Stimulated activated CD4-positive, alpha-beta T cell treated with anti-CD3 and anti-CD28 coated beads, Interleukin-1b, Interleukin-23, amount 100 ng/mL, for 24 hours (primary cell): ENCODE data around the gene CRLF1.
"Not testable (repeated sequence)": the region's sequence is repeated elsewhere in the genome, so short reads cannot be mapped to it uniquely, and the experiment has no call there.

Experiments
- DNase-seq, 4 experiments: peaks; one replicate each; pipeline ENCODE4 v3.0.0-alpha.2; 2020; ENCODE audit warnings: low read depth in 4 of 4, low spot score in 1 of 4

CRLF1 gene

DNA sequence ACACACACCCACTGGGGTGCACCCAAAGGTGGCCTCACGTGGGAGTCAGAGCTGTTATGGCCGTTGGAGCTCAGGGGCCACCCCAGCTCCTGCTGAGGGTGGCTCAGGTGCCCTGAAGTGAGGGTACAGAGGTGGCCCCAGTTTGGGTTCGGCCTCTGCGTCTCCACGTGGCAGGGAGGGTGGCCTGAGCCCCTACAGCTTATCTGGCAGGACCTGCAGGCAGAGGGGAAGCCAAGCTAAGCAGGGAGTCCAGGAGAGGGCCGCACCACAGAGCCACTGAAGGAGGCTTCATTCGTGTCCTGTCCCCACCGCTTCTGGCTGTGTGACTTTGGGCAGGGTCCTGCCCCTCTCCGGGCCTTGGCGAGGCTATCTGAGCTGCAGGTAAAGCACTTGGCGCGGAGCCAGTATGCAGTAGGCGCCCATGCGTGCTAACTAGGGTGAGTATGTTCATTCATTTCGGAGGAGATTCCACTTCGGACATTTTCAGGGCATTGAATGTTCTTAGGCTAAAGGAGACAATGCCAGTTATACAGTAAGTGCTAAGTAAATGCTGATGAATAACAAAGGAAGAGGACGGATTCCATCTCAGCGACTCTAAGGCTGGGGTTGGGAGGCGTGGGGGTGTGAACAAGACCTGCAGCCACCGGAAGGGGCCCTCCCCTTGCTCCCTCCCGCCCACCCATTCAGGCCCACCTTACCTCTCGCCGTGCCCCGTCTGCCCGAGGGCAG lies 13.1 kb downstream of the CRLF1 start:
- DNase-seq, result no peak

DNA sequence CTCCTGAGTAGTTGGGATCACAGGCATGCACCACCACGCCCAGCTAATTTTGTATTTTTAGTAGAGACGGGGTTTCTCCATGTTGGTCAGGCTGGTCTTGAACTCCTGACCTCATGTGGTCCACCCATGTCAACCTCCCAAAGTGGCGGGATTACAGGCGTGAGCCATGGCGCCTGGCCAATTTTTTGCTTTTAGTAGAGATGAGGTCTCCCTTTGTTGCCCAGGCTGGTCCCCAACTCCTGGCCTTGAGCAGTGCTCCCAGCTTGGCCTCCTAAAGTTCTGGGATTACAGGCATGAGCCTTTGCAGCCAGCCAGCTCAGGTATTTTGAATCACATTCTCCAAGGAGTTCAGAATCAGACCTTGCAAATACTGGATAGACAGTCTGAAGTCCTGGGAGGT lies 13.9 kb downstream of the CRLF1 start:
- DNase-seq, result not testable (repeated sequence)

DNA sequence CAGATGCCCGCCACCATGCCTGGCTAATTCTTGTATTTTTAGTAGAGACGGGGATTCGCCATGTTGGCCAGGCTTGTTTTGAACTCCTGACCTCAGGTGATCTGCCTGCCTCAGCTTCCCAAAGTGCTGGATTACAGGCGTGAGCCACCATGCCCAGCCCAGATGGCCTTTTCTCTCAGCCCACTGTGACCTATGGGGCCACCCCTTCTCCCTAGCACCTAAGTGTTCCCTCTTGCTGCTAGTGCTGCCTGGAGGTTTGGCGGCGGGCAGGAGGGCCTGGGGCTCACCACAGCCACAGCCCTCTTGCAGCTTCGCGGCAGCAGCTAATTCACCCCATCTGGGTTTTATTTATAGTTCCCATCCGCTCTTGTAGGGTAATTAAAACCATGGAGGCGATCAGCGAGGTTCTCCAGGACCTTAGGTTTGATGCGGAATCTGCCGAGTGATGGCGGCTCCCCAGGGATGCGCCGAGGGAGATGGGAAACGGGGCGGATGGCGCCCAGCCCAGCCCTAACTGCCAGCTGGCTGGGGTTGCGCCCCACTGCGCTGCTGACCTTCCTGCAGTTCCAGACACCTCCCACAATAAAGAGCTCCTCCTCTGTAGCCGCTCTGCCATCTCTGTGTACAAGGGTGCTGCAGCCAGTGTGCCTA lies 14.7 kb downstream of the CRLF1 start:
- no peak for DNase-seq

DNA sequence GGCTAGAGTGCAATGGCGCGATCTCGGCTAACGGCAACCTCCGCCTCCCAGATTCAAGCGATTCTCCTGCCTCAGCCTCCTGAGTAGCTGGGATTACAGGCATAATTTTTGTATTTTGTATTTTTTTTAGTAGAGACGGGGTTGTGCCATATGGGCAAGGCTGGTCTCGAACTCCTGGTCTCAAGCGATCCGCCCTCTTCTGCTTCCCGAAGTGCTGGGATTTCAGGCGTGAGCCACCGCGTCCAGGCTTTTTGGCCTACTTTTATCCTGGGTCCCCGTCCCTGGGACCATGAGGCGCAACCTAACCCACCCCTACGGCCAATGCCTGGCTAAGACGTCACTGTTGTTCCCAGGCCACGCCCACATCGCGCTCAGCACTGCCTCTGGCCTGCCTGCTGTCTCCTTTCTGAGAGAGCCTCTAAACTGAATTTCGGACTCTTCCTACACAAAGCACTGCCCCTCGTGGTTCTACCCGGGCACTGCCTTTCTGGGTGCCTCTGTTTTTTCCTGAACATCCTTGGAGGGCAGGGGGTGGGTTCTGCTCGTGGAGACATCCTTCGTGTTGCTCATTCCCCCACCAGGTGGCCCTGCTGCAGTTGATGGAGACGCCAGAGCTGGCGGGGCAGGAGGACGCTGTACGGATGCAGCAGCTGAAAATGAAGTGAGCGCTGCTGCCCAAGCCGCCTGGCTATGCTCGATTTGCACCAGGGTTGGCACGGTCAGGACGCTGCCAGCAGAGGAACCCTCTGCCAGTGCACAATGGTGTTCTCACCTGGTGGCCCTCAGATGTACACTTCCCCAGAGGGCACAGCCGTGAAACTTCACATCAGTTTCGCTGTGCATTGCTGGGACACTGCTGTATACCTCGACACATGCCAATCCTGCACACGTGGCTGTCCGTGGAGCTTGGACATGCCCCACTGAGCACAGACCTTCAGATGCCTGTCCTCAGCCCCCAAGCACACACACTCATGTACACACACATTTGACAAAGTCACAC lies 16.0 kb downstream of the CRLF1 start:
- DNase-seq, result no peak

DNA sequence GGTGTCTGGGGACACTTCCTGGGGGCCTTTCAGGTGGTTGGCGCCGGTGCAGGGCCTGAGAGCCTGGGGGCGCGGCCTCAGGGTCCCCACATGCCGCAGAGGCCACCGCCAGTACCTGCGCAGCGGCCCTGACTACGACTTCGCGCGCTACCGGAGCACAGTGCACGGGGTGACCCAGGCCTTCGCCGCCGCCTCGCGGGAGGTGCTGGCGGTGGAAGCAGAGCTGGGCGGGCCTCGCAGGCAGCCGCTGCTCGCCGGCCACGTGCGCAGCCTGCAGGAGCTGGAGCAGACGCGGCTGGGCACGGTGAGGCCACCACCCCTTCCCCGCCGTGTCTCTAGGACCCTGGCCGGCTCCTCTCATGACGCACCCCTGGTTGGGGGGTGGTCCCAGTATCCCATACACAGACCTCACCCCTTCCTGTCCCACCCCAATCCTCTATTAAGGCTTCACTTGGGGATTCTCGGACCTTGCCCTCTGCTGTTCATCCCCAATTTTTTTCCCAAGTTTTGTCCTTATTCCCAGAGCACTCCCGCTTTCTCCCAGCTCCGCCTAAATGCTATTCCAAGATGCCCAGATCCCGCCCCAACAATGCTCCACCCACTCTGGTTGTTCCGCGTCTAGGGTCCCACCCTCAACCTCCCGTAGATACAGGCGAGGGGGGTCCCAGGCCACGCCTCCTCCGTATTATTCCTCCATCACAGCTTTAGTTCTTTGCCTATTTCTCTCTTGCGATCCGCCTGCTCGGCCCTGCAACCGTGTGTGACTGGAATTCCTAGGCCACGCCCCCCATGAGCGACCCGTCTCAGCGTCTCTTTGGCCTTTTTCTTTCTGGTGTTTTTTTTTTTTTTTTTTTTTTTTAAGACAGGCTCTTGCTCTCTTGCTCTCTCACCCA lies 17.0 kb downstream of the CRLF1 start:
- peak in 2 of 4 experiments; percentile 31 to 48 for DNase-seq

DNA sequence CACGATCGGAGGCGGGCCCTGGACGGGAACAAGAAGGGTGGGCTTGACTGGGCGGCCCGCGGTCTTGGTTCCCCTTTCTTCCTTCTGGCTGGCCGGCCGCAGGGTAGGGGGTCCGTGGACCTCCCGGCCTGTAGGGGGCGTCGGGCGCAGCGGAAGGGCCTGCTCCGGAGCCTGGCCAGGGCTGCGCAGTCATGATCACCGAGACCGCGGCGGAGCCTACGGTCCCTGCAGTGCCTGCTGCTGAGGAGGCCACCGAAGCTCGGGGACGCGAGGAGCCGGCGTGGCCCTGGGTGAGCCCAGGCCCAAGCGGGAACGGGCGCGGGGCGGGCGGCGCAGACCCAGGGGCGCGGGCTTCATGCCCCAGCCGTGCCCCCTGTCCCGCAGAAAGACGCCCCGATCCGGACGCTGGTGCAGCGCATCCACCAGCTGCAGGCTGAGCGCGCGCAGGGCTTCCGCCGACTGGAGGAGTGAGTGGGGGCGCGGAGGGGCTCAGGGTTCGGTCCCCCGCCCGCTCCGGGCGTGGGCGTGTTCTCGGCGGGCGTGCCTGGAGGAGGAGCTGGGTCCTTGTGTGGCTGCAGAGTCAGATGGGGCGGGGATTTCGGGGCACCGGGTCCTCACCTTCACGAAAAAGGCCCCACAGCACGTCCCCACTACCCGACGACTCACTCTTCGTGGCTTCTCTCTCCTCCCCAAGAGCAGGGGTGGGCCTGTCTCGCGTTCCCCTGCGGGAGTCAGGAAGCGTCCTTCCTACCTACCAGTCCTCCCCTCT lies 17.8 kb downstream of the CRLF1 start, which contains the start of gene REX1BD:
Gene REX1BD (plus strand): TSS at position 188 of the 769 bp plus-strand sequence. CDS start 4 bp downstream, at position 192.
- DNase-seq, result peak; percentile 66 to 90 (median 84)

DNA sequence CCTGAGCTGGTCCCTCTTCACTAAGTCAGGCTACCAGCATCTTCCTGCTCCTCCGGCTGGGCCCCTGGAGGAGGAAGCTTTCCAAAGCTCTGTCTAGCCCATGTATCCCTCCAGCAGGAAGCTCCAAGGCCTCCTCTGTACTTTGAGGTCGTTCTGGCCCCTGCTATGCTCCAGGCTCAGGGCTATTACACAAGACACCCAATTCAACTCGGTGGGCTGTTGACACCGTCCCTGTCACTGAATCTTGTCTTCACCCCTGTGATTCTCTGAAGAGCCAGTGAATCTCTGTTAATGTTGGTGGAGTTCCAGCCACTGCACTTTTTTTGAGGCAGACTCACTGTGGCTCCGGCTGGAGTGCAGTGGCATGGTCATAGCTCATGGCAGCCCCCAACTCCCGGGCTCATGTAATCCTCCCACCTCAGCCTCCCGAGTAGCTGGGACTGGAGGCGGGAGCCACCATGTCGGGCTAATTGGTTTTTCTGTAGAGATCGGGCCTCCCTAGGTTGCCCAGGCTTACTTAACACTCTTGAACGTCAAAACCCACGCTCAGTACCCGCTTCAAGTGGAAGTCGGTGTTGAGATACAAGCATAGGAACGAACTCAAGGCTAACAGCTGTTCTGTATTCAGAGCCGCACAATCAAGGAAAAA lies 18.5 kb downstream of the CRLF1 start:
- DNase-seq, result peak in 1 of 4 experiments; percentile 20

DNA sequence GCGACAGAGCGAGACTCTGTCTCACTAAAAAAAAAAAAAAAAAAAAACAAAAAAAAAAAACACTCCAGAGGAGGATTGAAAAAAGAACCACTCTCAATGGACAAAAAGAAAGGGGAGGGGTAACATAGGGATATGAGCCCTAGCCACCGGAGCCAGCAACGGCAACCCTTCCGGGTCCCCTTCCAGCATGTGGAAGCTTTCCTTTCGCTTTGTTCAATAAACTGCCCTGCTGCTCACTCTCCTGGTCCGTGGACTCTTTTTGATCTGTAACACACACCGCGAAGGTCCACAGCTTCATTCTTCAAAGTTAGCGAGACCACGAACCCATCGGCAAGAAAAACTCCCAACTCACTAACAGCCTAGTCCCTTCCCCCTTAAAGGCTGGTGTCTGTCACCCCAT lies 19.0 kb downstream of the CRLF1 start:
- DNase-seq, result no peak

DNA sequence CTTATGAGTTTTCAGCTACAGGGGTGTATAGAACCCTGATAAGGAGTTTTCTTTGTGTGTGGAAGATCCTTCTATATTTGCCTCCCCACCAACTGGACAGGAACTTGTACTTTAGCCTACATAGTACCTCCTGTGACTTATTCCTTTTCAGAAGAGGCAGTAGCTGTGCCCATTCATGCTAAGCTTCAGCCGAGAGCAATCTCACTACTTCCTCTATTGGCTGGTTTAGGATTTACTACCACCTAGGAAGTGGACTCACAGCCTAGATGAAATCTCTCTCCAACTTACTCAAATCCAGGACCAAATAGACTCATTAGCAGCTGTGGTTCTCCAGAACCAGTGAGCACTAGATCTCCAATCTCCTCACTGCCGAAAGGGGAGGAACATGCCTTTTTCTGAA lies 20.3 kb downstream of the CRLF1 start:
- no peak for DNase-seq

DNA sequence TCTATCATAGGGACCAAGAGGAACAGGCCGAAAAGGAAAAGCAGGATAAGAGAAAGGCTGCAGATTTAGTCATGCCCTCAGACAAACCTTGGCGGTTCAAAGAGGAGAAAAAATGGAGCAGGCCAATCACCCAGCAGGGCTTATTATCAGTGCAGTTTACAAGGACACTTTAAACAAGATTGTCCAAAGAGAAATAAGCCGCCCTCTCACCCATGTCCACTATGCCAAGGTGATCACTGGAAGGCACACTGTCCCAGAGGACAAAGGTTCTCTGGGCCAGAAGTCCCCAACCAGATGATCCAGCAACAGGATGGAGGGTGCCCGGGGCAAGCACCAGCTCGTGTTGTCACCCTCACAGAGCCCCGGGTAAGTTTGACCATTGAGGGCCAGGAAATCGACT lies 26.3 kb downstream of the CRLF1 start:
- DNase-seq, result no peak

DNA sequence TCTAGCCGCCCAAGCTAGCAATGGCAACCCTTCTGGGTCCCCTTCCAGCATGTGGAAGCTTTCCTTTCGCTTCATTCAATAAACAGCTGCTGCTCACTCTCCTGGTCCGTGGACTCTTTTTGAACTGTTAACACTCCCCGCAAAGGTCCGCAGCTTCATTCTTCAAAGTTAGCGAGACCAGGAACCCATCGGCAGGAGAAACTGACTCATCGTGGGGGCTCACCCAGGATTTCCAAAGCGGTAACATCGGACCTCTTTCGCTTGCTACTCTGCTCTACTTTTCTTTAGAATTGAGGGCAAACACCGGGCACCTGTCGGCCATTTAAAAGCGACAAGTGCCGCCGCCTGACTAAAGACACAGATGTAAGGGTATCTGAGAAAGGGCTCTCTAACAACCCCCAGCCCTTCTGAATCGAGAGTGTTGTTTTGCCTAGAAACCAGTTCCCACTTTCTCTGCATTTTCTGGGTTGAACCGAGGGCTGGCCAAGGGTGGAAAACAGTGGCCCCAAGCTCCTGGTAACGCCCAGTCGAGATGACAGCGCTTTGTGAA lies 29.2 kb downstream of the CRLF1 start:
- DNase-seq, result no peak

DNA sequence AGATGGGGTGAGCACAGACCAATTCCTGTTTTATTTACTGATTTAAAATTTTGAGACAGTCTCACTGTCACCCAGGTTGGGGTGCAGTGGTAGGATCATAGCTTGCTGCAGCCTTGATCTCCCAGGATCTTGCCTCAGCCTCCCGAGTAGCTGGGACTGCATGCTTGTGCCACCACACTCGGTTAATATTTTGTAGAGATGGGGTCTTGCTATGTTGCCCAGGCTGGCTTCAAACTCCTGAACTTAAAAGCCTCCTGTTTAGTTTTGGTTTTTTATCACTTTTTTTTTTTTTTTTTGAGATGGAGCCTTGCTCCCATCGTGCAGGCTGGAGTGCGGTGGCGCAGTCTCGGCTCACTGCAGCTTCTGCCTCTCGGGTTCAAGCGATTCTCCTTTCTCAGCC lies 30.2 kb downstream of the CRLF1 start:
- no peak for DNase-seq

DNA sequence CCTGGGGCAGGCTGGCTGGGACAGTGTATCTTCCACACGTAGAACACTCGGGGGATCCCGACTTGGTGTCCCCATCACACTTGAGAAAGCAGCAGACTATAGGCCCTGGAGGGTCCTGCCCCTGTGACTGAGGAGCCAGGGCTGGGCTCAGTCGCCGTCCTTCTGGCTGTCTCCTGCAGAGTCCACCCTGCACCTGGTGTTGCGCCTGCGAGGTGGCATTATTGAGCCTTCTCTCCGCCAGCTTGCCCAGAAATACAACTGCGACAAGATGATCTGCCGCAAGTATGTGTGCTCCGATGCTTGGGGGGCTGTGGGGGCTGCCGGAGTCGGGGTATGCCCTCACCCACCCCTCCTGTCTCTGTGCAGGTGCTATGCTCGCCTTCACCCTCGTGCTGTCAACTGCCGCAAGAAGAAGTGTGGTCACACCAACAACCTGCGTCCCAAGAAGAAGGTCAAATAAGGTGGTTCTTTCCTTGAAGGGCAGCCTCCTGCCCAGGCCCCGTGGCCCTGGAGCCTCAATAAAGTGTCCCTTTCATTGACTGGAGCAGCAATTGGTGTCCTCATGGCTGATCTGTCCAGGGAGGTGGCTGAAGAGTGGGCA lies 31.8 kb downstream of the CRLF1 start:
- no peak for DNase-seq

DNA sequence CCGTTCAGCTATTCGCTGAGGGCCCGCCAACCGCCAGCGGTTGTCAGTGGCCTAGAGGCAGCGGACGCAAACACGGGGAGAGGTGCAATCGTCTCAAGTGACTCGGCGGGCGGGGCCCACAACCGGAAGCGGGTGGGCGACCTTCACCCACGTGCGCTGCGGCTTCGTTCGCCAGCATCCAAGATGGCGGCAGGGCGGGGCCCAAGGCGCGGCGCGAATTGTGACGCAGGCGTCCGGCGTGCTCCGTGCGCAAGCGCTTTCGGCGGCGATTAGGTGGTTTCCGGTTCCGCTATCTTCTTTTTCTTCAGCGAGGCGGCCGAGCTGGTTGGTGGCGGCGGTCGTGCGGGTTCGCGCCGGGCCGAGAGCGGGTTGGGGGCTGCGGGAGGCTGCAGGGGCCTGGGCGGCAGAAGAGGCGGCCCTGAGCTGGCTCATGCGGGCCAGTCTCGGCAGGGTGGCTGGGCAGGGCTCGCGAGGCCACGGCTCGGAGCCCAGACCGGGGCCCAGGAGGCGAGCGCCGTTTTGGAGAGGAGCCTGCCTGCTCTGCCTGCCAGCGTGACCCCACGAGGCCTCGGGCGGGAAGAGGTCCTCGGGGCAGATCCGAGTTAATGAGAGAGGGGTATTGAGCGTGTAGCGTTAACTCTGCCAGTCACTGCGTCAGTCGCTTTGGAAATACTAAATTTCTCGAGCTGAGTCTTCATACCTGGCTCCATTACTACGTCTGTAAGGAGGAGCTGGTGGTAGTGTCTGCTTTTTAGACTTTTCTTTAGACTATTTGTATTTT lies 34.8 kb downstream of the CRLF1 start, which contains the start of gene UBA52:
Gene UBA52 (plus strand): TSS at position 294 of the 781 bp plus-strand sequence. CDS start 1,444 bp downstream, outside the sequence.
- DNase-seq, result peak; percentile 95 to 99 (median 98)

DNA sequence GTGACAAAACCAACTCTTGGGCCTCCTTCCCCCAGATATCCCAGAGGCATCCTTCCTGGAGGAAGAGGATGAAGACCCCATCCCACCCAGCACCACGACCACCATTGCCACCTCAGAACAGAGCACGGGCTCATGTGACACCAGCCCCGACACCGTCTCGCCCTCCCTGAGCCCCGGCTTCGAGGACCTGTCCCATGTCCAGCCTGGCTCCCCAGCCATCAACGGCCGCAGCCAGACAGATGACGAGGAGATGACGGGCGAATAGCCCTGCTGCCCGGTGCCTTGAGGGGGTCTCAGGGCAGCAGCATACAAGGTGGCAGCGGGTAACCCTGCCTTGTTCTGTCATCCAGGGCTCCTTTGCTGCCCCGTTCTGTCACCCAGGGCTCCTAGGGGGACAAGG lies 38.2 kb downstream of the CRLF1 start:
- no peak for DNase-seq

DNA sequence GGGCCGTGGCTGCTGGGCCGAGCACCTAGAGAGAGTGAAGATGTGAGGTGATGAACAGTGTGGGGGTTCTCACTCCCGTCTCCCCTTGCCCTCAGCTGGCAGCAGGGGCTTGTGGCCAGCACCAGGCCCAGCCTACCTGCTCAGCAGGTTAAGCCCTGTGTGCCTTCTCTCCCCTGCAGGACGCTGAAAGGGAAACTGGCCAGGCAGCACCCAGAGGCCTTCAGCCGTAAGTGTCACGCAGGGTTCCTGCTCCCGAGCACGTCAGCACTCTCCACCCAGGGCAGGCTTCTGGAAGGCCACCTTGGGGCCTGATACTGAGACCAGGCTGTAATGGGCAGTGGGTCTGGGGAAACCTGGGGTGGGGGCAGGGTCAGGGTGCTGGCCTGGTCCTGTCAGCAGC lies 39.6 kb downstream of the CRLF1 start:
- no peak for DNase-seq

DNA sequence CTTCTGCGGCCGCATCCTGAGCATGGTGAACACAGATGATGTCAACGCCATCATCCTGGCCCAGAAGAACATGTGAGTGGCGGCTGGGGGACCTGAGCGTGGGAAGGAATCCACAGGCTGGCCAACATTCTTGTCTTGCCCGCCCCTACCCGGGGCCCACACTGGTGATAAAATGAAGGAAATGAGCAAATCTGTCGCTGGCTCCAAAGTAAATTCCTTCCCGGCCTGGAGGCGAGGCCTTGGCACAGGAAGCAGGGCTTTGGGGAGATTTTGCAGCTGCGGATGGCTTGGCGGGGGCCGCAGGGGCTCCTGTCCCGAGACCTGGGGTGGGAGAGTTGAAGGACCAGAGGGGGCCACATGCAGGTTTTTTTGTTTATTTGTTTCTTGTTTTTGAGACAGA lies 44.5 kb downstream of the CRLF1 start:
- no peak for DNase-seq

DNA sequence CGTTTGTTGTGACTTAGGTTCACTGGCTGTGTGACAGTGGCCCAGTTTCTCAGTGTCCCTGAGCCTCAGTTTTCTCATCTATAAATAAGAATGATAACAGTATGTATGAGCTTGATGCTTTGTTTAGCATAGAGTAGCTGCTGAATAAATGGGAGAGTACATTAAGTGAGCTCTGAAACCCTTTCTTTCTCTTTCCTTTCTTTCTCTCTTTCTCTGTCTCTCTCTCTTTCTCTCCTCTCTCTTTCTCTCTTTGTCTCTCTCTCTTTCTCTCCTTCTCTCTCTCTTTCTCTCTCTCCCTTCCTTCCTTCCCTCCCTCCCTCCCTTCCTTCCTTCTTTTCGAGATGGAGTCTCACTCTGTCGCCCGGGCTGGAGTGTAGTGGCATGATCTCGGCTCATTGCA lies 46.9 kb downstream of the CRLF1 start:
- DNase-seq, result no peak
